Stimulated activated CD4-positive, alpha-beta T cell treated with anti-CD3 and anti-CD28 coated beads, Interleukin-12 subunit alpha, Interleukin-12 subunit beta, amount 100 ng/mL, for 48 hours (primary cell): ENCODE measurements around the gene TACC3.

Source experiments
- DNase-seq, 3 donors: peaks; one replicate each; pipeline ENCODE4 v3.0.0-alpha.2; 2020; ENCODE audit warnings: low read depth in 2 of 3, low spot score in 1 of 3

The TACC3 gene

DNA sequence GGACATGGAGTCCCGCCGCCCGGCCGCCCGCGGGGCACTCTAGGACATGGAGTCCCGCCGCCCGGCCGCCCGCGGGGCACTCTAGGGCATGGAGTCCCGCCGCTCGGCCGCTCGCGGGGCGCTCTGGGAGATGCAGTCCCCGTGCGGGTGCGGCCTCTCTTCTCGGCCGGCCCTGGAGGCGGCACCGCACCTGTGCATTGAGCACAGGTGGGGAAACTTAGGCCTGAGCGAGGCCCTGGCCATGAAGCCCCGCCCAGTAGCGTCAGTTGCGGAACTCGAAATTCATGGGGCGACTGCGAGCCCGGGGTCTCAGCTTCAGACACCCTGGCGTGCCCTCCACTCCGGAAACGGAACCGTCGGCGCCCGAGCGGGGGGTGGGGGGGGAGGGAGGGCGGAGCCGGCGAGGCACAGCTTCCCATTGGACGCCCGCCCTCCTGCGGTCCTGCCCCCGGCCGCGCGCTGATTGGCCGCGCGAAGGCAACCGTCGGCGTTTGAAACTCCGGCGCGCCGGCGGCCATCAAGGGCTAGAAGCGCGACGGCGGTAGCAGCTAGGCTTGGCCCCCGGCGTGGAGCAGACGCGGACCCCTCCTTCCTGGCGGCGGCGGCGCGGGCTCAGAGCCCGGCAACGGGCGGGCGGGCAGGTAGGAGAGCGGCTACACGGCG, at the start of gene TACC3, which contains the start of gene TMEM129:
Gene TACC3, plus strand, starts transcription at position 519 of the 663 bp plus-strand sequence. CDS start 1,901 bp downstream, outside the sequence.
Gene TMEM129, minus strand, starts transcription at position 321 of the 663 bp plus-strand sequence. CDS start 486 bp downstream, outside the sequence.
- peak; percentile 84 to 91 (median 90) for DNase-seq

DNA sequence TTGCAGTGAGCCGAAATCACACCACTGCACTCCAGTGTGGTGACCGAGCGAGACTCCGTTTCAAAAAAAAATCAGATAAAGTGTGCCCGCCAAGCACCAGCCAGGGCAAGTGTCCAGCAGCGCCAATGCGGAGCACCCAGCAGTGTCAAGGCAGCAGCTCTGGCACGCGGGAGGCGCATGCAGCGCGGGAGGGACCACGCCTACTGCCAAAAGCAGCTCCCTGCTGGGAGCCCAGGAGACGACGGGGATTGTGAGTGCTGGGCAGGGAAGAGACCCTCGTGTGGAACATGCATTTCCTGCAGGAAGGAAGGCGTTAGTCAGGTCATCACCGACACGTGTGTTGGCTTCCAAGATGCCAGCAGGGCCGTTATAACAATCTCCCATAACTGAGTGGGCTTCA, 47.6 kb upstream of the TACC3 start:
- no peak for DNase-seq

DNA sequence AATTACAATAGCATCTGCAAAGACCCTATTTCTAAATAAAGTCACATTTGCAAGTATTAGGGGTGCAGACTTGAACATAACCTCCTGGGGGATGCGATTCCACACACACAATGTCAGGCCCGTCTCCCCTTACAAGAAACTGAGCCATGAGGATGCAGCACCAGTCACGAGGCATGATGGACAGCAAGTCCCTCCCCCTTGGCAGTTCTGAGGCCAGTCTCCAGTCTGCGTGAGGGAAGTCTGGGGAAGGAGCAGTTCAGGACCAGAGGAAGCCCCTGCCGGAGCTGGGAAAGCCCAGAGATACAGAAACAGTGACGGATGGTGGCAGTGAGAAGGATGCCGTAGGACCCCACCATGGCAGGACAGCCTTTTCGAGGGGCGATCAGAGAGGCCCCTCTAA, 46.6 kb upstream of the TACC3 start:
- no peak for DNase-seq

DNA sequence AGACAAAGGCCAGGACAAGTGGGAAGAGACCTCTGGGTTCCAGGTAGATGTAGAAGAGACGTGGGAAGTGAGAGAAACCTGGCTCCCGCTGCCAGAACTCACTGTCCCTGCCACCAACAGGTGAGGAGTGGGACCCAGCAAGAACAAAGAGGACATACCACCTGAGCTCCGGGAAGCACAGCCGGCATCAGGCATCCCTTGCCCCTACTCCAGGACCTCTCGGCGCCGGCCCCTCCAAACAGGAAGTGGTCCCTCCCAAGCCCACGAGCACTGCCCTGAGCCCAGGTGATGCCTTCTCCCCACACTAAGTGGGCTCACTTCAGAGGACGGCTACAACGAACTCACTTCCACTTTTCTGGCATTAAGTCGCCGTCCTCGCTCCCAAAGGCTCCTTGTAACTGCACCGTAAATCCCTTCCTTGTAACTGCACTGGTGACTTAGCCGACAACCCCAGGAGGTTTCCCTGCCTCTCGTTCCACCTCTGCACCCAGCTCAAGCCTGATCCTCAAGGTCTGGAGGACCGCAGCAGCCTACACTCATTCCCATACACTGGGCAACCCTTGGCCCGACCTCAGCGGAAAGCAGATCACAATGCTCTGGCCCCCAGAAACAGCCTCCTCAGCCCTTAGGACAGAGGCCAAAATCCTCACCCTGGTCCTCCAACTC, 46.1 kb upstream of the TACC3 start:
- DNase-seq, result no peak

DNA sequence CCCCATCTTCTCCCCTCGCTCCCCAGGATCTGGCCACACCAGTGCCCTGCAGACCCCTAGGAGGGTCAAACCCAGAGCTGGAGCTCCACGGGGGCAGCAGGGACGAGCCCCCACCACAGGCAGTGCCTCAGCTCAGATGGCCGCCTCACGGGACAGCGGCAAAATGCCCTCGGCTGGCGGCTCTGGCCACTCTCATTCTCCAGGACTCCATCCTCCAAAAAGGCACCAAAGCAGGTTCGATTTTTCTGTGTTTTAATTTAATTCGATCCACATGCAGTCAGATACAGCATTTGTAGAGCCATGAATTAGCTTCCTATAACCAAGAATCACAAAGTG, 45.6 kb upstream of the TACC3 start:
- no peak for DNase-seq

DNA sequence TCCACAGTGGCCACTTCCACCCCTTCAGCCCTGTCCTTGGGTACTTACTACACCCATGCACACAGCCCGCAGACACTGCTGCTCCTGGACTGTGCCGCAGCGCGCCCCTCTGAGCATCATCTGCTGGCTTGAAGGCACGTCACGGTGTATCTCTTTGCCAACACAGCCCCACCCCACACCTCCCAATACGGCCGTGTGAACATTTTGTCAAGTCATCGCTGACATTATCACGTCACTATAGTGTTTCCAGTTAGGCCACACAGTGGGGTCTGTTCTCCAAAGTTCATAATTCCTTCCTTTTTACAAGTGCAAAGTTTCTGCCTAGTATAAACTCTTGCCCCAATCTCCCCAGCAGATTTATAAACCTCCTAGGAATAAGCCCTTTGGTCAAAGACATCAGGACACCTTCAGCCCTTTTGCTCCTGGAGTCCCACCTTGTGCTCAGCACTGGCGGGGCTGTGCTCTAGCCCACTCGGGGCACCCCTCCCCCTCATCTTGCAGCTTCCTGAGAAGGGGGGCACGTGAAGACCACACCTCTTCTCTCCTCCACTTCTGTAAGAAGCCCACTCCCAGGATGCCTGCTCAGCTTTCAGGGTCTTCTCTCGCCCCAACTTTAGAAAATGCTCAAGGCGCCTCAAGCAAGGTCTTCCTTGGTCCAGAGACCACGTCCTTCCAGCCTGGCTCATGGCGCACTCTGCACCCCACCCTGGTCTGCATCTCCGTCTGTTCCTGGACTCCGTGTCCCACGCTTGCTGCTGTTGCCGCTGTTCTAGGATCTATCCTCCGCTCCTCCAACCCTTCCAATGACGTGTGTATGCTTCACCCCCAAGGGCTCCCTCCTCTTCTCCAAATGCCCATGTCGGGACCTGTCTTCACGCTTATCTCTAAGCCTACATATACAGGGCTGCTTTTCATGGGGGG, 44.5 kb upstream of the TACC3 start:
- no peak for DNase-seq

DNA sequence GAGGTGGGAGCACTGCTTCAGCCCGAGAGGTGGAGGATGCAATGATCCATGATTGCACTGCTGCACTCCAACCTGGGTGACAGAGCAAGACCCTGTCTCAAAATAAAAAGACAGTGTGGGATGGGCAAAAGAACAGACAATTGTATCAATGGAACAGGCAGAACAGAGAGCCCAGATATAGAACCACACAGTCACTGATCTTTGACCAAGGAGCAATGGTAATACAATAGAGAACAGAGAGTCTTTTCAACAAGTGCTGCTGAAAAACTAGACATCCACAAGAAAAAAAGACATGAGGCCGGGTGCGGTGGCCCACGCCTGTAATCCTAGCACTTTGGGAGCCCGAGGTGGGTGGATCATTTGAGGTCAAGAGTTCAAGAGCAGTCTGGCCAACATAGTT, 43.1 kb upstream of the TACC3 start:
- no peak for DNase-seq

DNA sequence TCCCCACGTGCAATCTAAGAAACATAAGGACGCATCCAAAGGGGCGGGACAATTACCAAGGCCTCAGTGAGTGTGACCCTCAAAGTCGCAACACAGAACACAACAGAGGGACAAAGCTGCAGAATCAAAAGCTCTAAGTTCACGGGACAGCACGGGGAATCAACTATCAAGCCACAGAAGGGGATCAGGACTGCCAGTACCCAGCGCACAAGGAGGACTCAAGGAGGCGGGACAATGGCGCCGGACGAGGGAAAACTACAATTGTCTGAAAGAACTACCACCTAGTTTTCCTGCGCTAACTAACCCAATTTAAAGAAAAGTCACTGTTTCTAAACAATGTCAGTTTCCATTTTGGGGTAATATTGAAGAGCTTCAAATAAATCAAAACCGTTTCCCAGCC, 38.5 kb upstream of the TACC3 start:
- DNase-seq, result no peak

DNA sequence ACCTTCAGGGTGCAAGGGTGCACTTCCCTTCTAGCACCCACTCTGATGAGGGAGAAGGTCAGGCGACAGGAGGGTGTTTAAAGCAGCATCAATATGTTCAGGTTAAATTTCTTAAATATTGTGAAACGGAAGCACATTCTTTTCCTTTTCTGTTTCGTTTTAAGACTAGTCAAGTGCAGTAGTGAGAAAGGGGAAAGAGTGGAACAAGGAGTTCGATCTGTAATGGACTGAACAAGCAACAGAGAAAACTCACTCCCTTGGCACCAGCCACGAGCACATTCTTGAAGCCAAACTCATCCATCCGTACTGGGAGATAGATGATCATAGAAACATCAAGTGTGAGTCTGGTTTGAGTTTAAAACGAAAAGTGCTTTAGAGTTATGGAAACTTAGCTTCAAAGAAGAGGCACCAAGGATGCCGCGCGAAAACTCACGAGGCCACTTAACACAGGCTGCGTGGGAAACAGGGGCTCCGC, 38.0 kb upstream of the TACC3 start:
- DNase-seq, result no peak

DNA sequence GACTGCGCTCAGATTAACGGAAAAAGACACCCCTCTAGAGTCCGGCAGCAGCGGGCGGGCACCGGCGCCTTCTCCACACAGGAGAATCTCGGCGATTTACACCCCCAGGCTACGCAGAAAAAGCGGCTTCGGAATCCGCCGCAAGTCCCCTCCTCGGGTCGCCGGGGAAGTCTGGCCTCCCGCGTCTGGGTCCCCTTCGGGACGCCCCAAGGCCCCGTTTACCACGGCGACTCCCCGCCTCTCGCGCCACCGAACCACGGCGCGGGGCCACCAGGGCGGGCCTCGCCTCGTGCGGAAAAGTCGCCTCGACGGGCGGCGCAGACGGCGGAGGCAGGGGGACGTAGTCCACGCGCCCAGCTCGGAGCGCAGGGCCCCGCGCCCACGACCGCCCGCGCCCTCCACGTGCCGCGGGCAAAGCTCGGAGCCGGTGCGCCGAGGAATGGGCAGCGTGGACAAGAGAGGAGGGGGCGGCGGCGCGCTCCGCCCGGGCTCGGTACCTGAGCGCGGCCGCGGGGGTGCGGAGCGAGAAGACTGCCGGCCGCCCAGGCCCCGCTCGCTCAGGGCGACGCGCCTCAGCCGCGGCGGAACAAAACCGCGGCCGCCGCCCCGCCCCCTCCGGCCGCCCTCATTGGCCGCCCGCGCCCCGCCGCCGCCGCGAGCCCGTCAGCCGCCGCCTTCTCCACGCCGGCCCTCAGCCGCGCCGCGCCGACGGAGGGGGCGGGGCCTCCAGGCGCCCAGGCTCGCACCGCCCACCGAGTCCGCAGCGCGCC, 37.4 kb upstream of the TACC3 start, which contains the start of gene FAM53A:
Gene FAM53A, minus strand, starts transcription at position 578 of the 770 bp plus-strand sequence. CDS start 15,572 bp downstream, outside the sequence.
- DNase-seq, result peak in 1 of 3 donors; percentile 91

DNA sequence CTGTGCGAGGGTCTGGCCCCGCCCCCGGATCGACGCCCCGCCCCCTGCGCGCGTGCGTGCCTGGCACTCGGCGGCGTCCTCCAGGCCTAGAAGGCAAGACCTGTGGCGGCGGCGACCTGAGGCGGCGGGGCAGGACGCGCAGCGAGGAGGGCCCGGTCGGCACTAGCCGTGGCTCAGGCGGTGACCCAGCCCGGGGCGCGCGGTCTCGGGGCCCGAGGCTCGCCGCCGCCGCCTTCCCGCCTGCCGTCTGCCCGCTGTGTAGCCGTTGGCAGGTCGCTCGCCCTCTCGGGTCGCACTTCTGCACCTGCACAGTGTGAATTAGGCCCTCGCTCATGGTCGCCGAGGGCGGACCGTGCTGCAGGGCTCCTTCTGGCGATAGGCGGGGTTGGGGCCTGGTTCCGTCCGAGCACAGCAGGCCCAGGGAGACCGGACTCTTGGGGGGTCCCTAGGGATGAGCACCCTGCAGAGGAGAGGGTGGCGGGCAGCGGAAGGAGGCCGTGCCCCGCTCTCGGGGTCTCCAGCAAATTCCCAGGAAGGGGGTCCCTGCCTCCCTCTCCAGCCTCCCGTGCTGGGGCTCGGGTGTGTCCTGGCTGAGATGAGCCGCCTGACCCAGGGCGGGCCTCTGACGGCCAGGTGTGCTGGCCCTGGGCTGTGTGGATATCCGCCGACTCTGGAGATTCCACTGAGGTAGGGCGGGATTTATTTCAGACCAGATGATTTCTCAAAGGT, 36.7 kb upstream of the TACC3 start:
- DNase-seq, result peak in 2 of 3 donors; percentile 88 to 96

DNA sequence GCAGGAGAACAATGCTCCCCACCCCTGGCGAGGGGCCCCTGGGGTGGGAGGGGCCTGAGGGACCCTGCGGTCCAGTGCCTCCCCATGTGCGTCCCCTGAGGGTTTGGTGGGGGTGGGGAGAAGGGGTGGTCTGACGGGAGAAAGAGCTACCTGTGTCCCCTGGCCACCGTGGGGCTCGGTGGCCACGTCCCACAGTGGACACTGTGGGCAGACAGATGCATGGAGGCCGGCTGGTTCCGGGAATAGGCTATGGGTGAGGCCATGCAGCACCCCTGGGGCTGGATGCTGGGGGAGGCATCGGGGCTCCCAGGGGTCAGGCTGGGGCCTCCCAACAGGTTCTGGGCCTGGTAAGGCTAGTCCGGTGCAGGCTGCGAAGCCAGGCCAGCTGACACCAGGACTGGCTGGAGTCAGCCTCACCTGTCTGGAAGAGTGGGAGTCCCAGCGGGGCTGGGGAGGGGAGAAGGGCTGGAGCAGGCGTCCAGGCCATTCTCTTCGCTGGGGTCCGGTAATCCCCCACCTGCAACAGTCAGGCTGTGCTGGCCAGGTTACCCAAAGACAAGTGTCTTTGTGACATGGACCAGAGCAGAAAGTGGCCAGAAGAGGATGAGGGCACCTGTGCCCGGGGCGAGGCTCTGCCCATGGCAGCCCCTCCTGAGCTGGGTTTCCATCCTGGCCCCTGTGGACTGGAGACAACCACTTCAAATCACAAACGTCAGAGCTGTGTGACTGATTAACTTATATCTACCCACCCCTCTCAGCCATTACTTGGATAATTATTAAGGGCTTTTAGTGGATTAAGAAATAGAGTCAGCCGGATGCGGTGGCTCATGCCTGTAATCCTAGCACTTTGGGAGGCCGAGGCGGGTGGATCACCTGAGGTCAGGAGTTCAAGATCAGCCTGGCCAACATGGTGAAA, 35.8 kb upstream of the TACC3 start:
- no peak for DNase-seq

DNA sequence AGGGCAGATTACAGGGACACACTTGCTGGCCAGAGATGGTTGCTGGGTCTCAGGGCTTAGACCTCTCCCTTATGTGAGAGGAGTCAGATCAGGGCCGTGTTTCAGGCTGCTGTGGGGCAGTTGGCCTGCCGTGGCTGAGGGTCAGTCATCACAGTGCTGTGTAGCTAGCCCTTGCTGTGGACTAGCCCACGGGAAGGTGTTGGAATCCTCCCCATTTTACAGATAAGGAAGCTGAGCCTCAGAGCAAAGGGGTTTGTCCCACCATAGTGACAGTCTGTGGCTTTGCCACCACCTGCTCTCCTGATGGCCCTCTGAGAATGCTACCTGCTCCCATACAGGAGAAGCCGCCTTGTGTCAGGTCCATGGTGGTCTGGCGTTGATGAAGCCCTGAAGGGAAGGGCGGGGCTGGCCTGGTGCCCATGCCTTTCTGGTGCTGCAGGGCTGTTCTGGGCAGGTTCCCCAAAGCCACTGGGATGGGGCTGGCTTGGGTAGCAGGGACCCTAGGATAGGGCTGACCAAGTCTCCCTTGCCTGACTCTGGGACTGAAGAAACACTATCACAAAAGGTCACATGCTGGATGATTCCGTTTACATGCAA, 34.8 kb upstream of the TACC3 start:
- no peak for DNase-seq

DNA sequence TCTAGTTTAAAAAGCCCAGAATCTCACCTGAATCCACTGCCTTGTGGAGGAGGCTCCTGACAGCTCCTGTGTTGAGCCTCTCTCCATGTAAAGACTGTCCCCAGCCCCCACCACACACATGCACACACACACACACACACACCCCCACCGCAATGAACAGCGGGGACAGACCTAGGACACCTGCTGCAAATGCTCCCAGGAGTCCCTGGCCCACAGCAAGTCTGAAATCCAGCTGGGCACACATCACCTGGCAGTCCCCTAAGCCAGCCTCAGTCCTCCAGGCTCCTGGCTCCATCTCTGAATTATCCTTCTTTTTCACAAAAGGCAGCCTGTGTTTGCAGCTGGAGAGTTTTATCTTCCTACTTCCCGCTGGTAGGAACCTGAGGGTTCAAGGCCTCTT, 30.6 kb upstream of the TACC3 start:
- no peak for DNase-seq

DNA sequence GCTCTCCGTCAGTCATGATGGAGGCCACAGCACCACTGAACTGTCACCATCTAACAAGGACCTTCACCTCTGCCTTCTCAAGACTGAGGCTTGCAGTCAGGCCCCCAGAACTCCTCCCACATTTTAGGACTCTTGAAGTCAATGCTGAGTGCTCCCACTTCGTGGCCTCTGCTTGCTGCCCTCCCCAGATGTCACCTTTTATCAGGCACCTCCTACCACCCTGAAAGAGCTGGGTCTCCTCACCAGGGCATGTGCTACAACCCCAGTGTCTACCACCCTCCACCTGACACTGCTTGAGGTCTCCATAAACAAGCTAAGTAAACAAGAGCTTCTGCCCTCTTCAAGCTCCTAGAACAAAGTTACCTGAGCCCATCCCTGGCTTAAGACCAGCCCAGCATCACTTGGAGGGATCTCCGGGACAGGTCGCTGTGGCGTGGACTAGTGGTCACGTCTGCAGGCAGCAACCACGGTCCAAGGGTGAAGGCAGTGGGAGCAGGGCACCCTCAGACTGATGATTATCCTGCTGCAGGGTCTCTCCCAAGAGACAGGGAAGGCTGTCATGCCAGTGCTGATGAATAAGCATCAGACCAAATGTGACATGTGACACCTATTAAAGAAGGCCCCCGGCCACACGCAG, 29.5 kb upstream of the TACC3 start:
- no peak for DNase-seq

DNA sequence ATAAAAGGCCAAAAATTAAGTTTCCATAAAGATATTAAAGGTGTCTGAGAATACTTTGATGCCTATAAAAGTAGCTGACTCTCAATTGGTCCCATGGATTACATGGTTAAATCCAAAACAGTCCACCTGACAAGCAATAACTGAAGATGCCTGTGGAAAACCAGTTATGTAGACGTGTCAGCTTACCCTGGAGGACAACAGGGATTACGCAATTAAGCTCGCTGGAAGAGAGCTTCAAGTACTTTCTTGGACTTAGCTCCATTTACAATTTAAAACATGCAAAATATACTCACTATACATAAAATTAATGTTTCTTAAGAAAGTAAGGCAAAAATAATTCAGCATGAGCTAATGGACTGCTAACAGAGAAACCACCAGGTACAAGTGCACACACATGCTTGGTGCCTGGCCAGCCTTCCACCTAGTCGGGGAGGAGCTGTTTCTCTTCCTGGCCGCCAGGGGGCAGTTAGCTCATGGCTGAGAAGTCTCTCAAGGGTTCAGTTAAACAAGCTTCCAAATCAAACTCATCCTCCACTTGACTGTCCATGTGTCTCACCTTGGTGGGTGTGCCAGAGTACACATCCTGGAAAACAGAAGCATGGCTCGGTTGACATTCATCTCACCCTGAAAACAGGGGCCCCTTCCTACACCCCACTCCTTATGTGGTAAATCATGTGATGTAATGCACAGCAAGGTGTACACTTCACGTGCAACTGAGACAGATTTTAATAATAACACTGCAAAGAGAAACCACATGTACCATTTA, 28.0 kb upstream of the TACC3 start:
- DNase-seq, result peak; percentile 59 to 73 (median 63)

DNA sequence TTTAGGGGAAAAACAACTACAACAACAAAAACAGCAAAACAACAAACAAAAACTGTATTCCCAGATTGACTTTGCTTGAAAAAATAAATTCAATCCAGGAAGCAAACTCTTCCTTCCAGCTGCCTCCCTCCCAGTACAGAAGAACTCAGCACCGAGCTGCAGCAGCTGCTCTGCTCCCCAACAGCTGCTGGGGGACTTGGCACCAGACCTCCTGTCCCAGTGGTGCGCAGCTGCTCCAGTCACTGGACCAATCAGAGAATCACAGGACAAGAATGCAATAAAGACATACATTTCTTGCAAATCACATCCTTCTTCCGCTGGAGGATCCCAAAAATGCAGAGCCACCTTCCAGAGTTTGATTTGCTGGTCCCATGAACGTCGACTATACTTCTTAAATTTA, 25.4 kb upstream of the TACC3 start:
- DNase-seq, result no peak
